HUES48 (cell line): ENCODE results near the gene TEX28.
"Not testable (repeated sequence)": the region's sequence is repeated elsewhere in the genome, so short reads cannot be mapped to it uniquely, and the experiment has no call there.

ENCODE experiments used
- H3K27ac ChIP-seq: one replicate; pipeline ENCODE4 v1.7.0; 2013; ENCODE audit warnings: low read depth, low read length, inconsistent platforms
- H3K27me3 ChIP-seq: 2 replicates; pipeline ENCODE4 v1.6.1; 2013; ENCODE audit warnings: mild to moderate bottlenecking, low read length; ENCODE audit not compliant: control insufficient read depth, insufficient read depth
- H3K36me3 ChIP-seq: 2 replicates; pipeline ENCODE4 v1.6.1; 2013; ENCODE audit warnings: low read length; ENCODE audit not compliant: control insufficient read depth, insufficient read depth
- H3K4me1 ChIP-seq: 2 replicates; pipeline ENCODE4 v1.6.1; 2013; ENCODE audit warnings: mild to moderate bottlenecking, low read length; ENCODE audit not compliant: control insufficient read depth, insufficient read depth
- H3K4me3 ChIP-seq: 2 replicates; pipeline ENCODE4 v1.5.1; 2013; ENCODE audit warnings: mild to moderate bottlenecking, low read depth, low read length
- H3K9ac ChIP-seq: 2 replicates; pipeline ENCODE4 v1.6.1; 2013; ENCODE audit warnings: mild to moderate bottlenecking, low read depth, low read length, moderate library complexity
- H3K9me3 ChIP-seq: 2 replicates; pipeline ENCODE4 v1.6.1; 2013; ENCODE audit warnings: low read length; ENCODE audit not compliant: control insufficient read depth, insufficient read depth

Gene TEX28

GRCh38 chrX:154310616-154311536 lies 16.0 kb upstream of the TEX28 start:
- H3K27ac ChIP-seq: no peak overlapping the region
- no peak overlapping the region for H3K9ac ChIP-seq
- no peak overlapping the region for H3K4me3 ChIP-seq
- H3K27me3 ChIP-seq: no peaks in the 10 kb centered on the region
- peaks cover 62% of the 10 kb centered on the region; the same call in 1 of the 2 replicates for H3K9me3 ChIP-seq
- H3K4me1 ChIP-seq: no peaks in the 10 kb centered on the region
- no peaks in the 10 kb centered on the region for H3K36me3 ChIP-seq

- Histone ChIP-seq H3K9ac (no peak overlapping the region), H3K9me3 (peaks cover 69% of the 10 kb centered on the region), H3K36me3 (no peaks in the 10 kb centered on the region), H3K27me3 (no peaks in the 10 kb centered on the region), H3K27ac (no peak overlapping the region), H3K4me3 (no peak overlapping the region), H3K4me1 (no peaks in the 10 kb centered on the region)
Observed at GRCh38 chrX:154309041-154309775, 14.3 kb upstream of the TEX28 start.

- no peaks in the 10 kb centered on the region for H3K27me3 ChIP-seq
- H3K4me1 ChIP-seq: no peaks in the 10 kb centered on the region
- H3K27ac ChIP-seq: no peak overlapping the region
- H3K9ac ChIP-seq: no peak overlapping the region
- H3K9me3 ChIP-seq: peaks cover 70% of the 10 kb centered on the region
- no peak overlapping the region for H3K4me3 ChIP-seq
- H3K36me3 ChIP-seq: no peaks in the 10 kb centered on the region
Observed at GRCh38 chrX:154308108-154308946, 13.4 kb upstream of the TEX28 start.

DNA sequence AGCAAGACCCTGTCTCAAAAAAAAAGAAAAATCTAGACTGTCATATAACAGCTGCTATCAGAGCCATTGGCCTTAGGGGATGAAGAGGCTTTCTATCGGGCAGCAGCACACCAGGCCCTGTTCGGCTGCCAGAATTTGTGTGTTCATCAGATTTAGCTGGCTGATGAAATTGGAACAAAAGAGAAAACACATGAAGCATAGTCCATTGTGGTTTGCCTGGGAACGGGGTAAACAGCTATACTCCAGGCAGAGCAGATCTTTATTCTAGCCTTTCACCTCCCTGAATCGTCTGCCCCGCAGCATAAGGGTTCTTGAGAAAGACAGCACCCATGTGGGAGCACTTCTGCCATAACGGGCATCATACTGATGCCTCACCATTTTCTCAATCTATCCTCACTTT lies 12.3 kb upstream of the TEX28 start:
- H3K9me3 ChIP-seq: peaks cover 66% of the 10 kb centered on the region
- H3K27me3 ChIP-seq: no peaks in the 10 kb centered on the region
- no peaks in the 10 kb centered on the region for H3K4me1 ChIP-seq
- no peak overlapping the region for H3K9ac ChIP-seq
- no peaks in the 10 kb centered on the region for H3K36me3 ChIP-seq
- no peak overlapping the region for H3K27ac ChIP-seq
- no peak overlapping the region for H3K4me3 ChIP-seq

DNA sequence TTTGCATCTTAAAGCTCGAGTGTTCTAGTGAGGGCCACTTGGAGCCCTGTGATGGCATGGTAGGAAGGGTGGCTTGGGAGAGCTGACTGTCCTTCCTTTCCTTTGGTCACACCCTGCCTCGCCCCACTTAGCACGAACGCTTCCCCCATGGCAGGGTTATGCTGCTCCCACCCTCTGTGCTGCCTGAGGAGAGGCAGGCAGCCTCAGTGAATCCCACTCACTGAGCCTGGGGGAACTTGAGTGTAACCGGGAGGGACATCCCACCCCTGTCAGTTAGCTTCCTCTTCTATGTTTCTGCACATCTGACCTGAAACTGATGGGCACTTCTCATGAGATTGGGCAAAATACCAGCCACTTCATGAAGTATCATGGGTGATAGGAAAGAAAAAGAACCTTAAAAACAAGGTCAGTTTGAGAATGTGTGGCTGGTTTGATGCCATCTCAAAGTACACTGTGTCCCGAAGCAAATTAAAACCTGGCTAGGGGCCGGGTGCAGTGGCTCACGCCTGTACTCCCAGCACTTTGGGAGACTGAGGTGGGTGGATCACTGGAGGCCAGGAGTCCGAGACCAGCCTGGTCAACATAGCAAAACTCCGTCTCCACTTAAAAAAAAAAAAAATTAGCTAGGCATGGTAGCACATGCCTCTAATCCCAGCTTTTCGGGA lies 10.7 kb upstream of the TEX28 start:
- no peaks in the 10 kb centered on the region for H3K4me1 ChIP-seq
- H3K9me3 ChIP-seq: peaks cover 55% of the 10 kb centered on the region
- no peak overlapping the region for H3K4me3 ChIP-seq
- H3K9ac ChIP-seq: no peak overlapping the region
- no peaks in the 10 kb centered on the region for H3K27me3 ChIP-seq
- no peak overlapping the region for H3K27ac ChIP-seq
- no peaks in the 10 kb centered on the region for H3K36me3 ChIP-seq

DNA sequence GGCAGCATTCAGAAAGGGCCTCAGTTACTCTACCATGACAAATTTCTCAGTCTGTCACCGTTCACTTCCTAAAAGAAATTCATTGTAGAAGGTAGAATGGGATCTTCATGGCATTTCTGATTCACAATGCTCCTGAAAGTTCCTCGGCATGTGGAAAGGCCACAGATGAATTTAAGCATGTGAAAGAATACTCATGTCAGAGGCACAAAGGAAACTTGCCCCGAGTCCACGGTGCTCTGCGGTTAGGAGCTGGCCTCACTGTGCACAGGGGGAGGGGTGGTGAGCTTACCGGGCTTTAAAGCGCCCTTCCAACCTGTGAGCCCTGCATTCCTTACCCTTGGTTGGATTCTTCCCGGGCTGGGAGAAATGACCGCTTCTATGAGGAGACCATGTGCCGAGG lies 9.9 kb upstream of the TEX28 start:
- no peak overlapping the region for H3K27ac ChIP-seq
- no peaks in the 10 kb centered on the region for H3K4me1 ChIP-seq
- no peak overlapping the region for H3K9ac ChIP-seq
- H3K4me3 ChIP-seq: no peak overlapping the region
- no peaks in the 10 kb centered on the region for H3K36me3 ChIP-seq
- peaks cover 58% of the 10 kb centered on the region for H3K9me3 ChIP-seq
- H3K27me3 ChIP-seq: no peaks in the 10 kb centered on the region

- no peak overlapping the region for H3K9ac ChIP-seq
- no peaks in the 10 kb centered on the region for H3K27me3 ChIP-seq
- no peaks in the 10 kb centered on the region for H3K4me1 ChIP-seq
- peaks cover 52% of the 10 kb centered on the region for H3K9me3 ChIP-seq
- H3K4me3 ChIP-seq: no peak overlapping the region
- no peaks in the 10 kb centered on the region for H3K36me3 ChIP-seq
- no peak overlapping the region for H3K27ac ChIP-seq
Observed at GRCh38 chrX:154303476-154303875, 8.6 kb upstream of the TEX28 start.

GRCh38 chrX:154302998-154303397 lies 8.1 kb upstream of the TEX28 start:
- not testable (repeated sequence) for H3K4me1 ChIP-seq, H3K27me3 ChIP-seq, H3K27ac ChIP-seq, H3K36me3 ChIP-seq, H3K9ac ChIP-seq, H3K4me3 ChIP-seq
- peaks cover 56% of the 10 kb centered on the region for H3K9me3 ChIP-seq

GRCh38 chrX:154300816-154301215 lies 5.9 kb upstream of the TEX28 start:
- Histone ChIP-seq H3K9ac (no peak overlapping the region), H3K36me3 (no peaks in the 10 kb centered on the region), H3K4me1 (no peaks in the 10 kb centered on the region), H3K27ac (no peak overlapping the region), H3K9me3 (peaks cover 41% of the 10 kb centered on the region), H3K27me3 (no peaks in the 10 kb centered on the region), H3K4me3 (no peak overlapping the region)

DNA sequence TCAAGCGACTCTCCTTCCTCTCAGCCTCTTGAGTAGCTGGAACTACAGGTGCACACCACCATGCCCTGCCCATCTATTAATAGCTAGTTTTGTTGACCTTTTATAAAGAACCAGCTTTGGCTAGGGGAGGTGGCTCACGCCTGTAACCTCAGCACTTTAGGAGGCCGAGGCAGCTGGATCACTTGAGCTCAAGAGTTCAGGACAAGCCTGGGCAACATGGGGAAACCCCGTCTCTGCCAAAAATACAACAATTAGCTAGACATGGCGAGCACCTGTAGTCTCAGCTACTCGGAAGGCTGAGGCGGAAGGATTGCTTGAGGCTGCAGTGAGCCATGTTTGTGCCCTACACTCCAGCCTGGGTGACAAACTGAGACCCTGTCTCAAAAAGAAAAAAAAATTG lies 3.4 kb upstream of the TEX28 start:
- Histone ChIP-seq H3K9ac (no peak overlapping the region), H3K36me3 (no peaks in the 10 kb centered on the region), H3K27ac (no peak overlapping the region), H3K27me3 (no peaks in the 10 kb centered on the region), H3K4me1 (no peaks in the 10 kb centered on the region), H3K9me3 (peaks cover 24% of the 10 kb centered on the region), H3K4me3 (no peak overlapping the region)
